WTC11 (cell line): ENCODE results near the gene TRIM46.

ENCODE experiments used
- CTCF ChIP-seq: fragments of 200-600 bp; IDR thresholded peaks from 2 replicates; pipeline ENCODE4 v1.8.0; 2022; ENCODE audit warnings: antibody characterized with exemption
- E2F4 ChIP-seq: sonication (generic); formaldehyde crosslinking; IDR thresholded peaks from 2 replicates; pipeline ENCODE4 v1.8.1; 2022; ENCODE audit warnings: low read depth, mild to moderate bottlenecking, moderate library complexity, missing genetic modification reagents, borderline replicate concordance
- ESRRA ChIP-seq: sonication (generic); formaldehyde crosslinking; IDR thresholded peaks from 2 replicates; pipeline ENCODE4 v1.8.1; 2022; ENCODE audit warnings: mild to moderate bottlenecking, missing genetic modification reagents, borderline replicate concordance
- KAT7 ChIP-seq: sonication (generic); formaldehyde crosslinking; IDR thresholded peaks from 2 replicates; pipeline ENCODE4 v1.8.1; 2023; ENCODE audit warnings: missing genetic modification reagents, mild to moderate bottlenecking, borderline replicate concordance
- OVOL2 ChIP-seq: fragments of 250-450 bp; sonication (Bioruptor Pico); IDR thresholded peaks from 2 replicates; pipeline ENCODE4 v1.9.0; 2021; ENCODE audit warnings: mild to moderate bottlenecking, borderline replicate concordance
- ZNF138 ChIP-seq: sonication (generic); formaldehyde crosslinking; conservative IDR thresholded peaks from 2 replicates; pipeline ENCODE4 v1.8.1; 2022; ENCODE audit warnings: mild to moderate bottlenecking, moderate library complexity, missing genetic modification reagents
- TF ChIP-seq, protein P1 (sequence below): sonication (generic); formaldehyde crosslinking; IDR thresholded peaks from 2 replicates; pipeline ENCODE4 v1.8.1; 2022; ENCODE audit warnings: mild to moderate bottlenecking, moderate library complexity, missing genetic modification reagents
- TF ChIP-seq, protein P2 (sequence below): sonication (generic); formaldehyde crosslinking; conservative IDR thresholded peaks from 2 replicates; pipeline ENCODE4 v1.8.1; 2022; ENCODE audit warnings: mild to moderate bottlenecking, missing genetic modification reagents

- TF ChIP-seq KAT7 (CRISPR knock-in tag) (no peak), E2F4 (CRISPR knock-in tag) (no peak), ESRRA (CRISPR knock-in tag) (no peak), OVOL2 (no peak), CTCF (no peak), ZNF138 (no peak)
- TF ChIP-seq, protein P1, sequence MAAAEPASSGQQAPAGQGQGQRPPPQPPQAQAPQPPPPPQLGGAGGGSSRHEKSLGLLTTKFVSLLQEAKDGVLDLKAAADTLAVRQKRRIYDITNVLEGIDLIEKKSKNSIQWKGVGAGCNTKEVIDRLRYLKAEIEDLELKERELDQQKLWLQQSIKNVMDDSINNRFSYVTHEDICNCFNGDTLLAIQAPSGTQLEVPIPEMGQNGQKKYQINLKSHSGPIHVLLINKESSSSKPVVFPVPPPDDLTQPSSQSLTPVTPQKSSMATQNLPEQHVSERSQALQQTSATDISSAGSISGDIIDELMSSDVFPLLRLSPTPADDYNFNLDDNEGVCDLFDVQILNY (CRISPR knock-in tag): no peak
- TF ChIP-seq, protein P2, sequence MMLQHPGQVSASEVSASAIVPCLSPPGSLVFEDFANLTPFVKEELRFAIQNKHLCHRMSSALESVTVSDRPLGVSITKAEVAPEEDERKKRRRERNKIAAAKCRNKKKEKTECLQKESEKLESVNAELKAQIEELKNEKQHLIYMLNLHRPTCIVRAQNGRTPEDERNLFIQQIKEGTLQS: no peak
Measured at GRCh38 chr1:155177192-155177917, 3.7 kb downstream of the TRIM46 start.
